GM18858 (cell line): ENCODE results near the gene SPAG7.
"Not testable (repeated sequence)": the region's sequence is repeated elsewhere in the genome, so short reads cannot be mapped to it uniquely, and the experiment has no call there.

ENCODE experiments used
- ATAC-seq: cut with Tn5 transposase; IDR thresholded peaks from one replicate; pipeline ENCODE4 v1.9.1; 2021; ENCODE audit not compliant: unreplicated experiment

SPAG7 gene

GRCh38 chr17:4938069-4938491, 29.5 kb downstream of the SPAG7 start:
- no peak for ATAC-seq

GRCh38 chr17:4937553-4937952, 30.1 kb downstream of the SPAG7 start:
- ATAC-seq, result no peak

GRCh38 chr17:4936436-4936835, 31.2 kb downstream of the SPAG7 start:
- no peak for ATAC-seq

GRCh38 chr17:4935650-4936049, 32.0 kb downstream of the SPAG7 start:
- ATAC-seq, result no peak

GRCh38 chr17:4934173-4934979, 33.2 kb downstream of the SPAG7 start:
- no peak for ATAC-seq

GRCh38 chr17:4933646-4934045, 34.0 kb downstream of the SPAG7 start:
- ATAC-seq, result no peak

GRCh38 chr17:4932756-4933155, 34.9 kb downstream of the SPAG7 start:
- ATAC-seq, result no peak

GRCh38 chr17:4931963-4932362, 35.7 kb downstream of the SPAG7 start, which contains the start of gene GP1BA:
Gene GP1BA (plus strand): TSS chr17:4932277. CDS start chr17:4932605, 328 bp downstream.
- ATAC-seq, result no peak

- ATAC-seq, result no peak
Observed at GRCh38 chr17:4928881-4929280, 38.7 kb downstream of the SPAG7 start.

- ATAC-seq, result not testable (repeated sequence)
Observed at GRCh38 chr17:4926577-4927335, 40.9 kb downstream of the SPAG7 start.

GRCh38 chr17:4921320-4921719, 46.3 kb downstream of the SPAG7 start:
- ATAC-seq, result no peak

GRCh38 chr17:4920351-4921048, 47.1 kb downstream of the SPAG7 start:
- no peak for ATAC-seq

- no peak for ATAC-seq
Observed at GRCh38 chr17:4919511-4920047, 48.0 kb downstream of the SPAG7 start.

- not testable (repeated sequence) for ATAC-seq
Observed at GRCh38 chr17:4914551-4914950, 53.1 kb downstream of the SPAG7 start.

GRCh38 chr17:4913994-4914393, 53.6 kb downstream of the SPAG7 start:
- ATAC-seq, result no peak
